ENCODE results near the gene MAGEA8. TPM values are rescaled to one million over a fixed set of nuclear protein-coding genes. Genes with fewer than 3 reads are reported as not detected.

MAGEA8 gene
- total and polyA plus RNA-seq, 4 donors, result not detected

Other genes starting within 250 kb of the MAGEA8 start
- 10 to 100 TPM; 16.6 to 23.8 TPM for gene TMEM185A, start 249.4 kb upstream of the MAGEA8 start, total RNA-seq
- 10 to 100 TPM in 1 of 2 donors, 1 to 10 TPM in 1; 8.7 to 11.3 TPM for gene TMEM185A, start 249.4 kb upstream of the MAGEA8 start, polyA plus RNA-seq
- not detected for gene MAGEA11, start 169.1 kb upstream of the MAGEA8 start, total RNA-seq
- gene MAGEA11, start 169.1 kb upstream of the MAGEA8 start, polyA plus RNA-seq, result not detected
- 1 to 10 TPM in 1 of 2 donors, under 1 TPM in 1; 0.97 to 1.6 TPM for gene HSFX1, start 107.1 kb upstream of the MAGEA8 start, total RNA-seq
- gene HSFX1, start 107.1 kb upstream of the MAGEA8 start, polyA plus RNA-seq, result under 1 TPM; 0.26 to 0.51 TPM
- not detected for gene MAGEA9, start 99.3 kb upstream of the MAGEA8 start, total RNA-seq
- not detected for gene MAGEA9, start 99.3 kb upstream of the MAGEA8 start, polyA plus RNA-seq
- gene HSFX4, start 48.4 kb downstream of the MAGEA8 start, total RNA-seq, result not detected
- under 1 TPM in 1 of 2 donors, not detected in 1; 0.03 TPM for gene HSFX4, start 48.4 kb downstream of the MAGEA8 start, polyA plus RNA-seq
- 10 to 100 TPM; 21.0 to 35.7 TPM for gene EOLA2, start 57.3 kb downstream of the MAGEA8 start, total RNA-seq
- 10 to 100 TPM; 20.7 to 31.2 TPM for gene EOLA2, start 57.3 kb downstream of the MAGEA8 start, polyA plus RNA-seq

Measured in lung (tissue), 4 donors.